ENCODE results near the gene ITGA4. TPM values are rescaled to one million over a fixed set of nuclear protein-coding genes. Genes with fewer than 3 reads are reported as not detected.

ITGA4 gene
- 1.4 to 2.2 TPM (median 2.1 TPM) in 5 replicates for total RNA-seq (2022; extraction: Qiagen RNA extraction; ENCODE audit: low read depth)

DNA sequence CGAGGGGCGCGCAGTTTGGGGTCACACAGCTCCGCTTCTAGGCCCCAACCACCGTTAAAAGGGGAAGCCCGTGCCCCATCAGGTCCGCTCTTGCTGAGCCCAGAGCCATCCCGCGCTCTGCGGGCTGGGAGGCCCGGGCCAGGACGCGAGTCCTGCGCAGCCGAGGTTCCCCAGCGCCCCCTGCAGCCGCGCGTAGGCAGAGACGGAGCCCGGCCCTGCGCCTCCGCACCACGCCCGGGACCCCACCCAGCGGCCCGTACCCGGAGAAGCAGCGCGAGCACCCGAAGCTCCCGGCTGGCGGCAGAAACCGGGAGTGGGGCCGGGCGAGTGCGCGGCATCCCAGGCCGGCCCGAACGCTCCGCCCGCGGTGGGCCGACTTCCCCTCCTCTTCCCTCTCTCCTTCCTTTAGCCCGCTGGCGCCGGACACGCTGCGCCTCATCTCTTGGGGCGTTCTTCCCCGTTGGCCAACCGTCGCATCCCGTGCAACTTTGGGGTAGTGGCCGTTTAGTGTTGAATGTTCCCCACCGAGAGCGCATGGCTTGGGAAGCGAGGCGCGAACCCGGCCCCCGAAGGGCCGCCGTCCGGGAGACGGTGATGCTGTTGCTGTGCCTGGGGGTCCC lies at the start of gene ITGA4:
TSS of gene ITGA4 (plus strand) at position 266 of the 620 bp plus-strand sequence. CDS start at position 535, 269 bp downstream.

Other genes with a start within 250 kb of the ITGA4 start
- gene CERKL, start 199.7 kb downstream of the ITGA4 start, total RNA-seq (2022; extraction: Qiagen RNA extraction; ENCODE audit: low read depth) = 0.17 to 0.32 TPM (median 0.24 TPM) in 5 replicates
- gene NEUROD1, start 223.1 kb downstream of the ITGA4 start, total RNA-seq (2022; extraction: Qiagen RNA extraction; ENCODE audit: low read depth) = not detected in 5 replicates